HUDEP-2 (cell line): ENCODE measurements around the gene CASTOR2.
"Not testable (repeated sequence)": the region's sequence is repeated elsewhere in the genome, so short reads cannot be mapped to it uniquely, and the experiment has no call there.

Experiments used
- DNase-seq, 76 experiments: peaks; one replicate each; lab custom pipeline; 2025; ENCODE audit not compliant: unreplicated experiment in 76 of 76; lab: John Stamatoyannopoulos, UW

The CASTOR2 gene

GRCh38 chr7:74994869-74995543, 30.5 kb downstream of the CASTOR2 start:
- DNase-seq, result not testable (repeated sequence)

- DNase-seq, result not testable (repeated sequence)
These were observed 31.9 kb downstream of the CASTOR2 start for GRCh38 chr7:74996361-74996760.

DNA sequence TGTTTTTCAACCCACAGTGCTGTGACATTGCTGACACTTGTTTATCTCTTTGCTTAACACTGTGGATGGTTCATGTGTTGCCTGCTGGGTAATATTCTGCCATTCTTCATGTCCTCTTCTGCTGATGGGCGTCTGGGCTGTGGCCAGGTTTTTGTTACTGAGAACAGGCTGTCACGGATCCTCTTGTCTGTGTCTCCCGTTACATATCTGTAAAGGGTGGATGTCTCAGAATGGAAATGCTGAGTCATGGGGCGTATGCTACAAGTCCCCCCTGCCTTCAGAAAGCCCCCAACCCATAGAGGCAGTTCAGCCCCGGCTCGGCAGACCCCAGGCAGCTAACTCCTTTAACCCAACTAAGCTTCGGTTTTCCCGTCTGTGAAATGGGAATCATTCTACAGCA, 33.3 kb downstream of the CASTOR2 start:
- peak in 44 of 76 experiments; percentile 2 to 65 (median 22) for DNase-seq

DNA sequence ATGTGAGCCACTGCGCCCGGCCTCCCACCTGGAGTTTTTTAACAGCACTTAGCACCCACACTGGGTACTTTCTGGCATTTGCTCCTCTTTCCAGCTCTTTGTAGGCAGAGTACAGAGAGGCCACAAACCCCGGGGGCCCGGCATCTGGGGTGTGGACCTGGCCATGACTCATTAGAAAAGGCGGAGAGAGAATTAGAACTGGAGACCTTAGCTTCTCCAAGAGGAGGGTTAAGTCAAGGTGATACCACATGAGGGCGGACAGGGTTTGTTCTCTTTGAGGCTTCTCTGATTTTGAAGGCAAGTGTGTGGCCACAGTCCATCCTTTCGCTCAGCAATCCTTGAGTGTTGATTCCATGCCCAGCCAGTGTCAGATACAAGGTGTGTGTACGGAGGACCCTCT, 36.9 kb downstream of the CASTOR2 start:
- DNase-seq, result peak in 2 of 76 experiments; percentile 2 to 7

GRCh38 chr7:75010036-75010435, 45.5 kb downstream of the CASTOR2 start:
- no peak for DNase-seq

- no peak for DNase-seq
These were observed 53.3 kb downstream of the CASTOR2 start for GRCh38 chr7:75017832-75018231.

- no peak for DNase-seq
These were observed 54.3 kb downstream of the CASTOR2 start for GRCh38 chr7:75018570-75019364.

DNA sequence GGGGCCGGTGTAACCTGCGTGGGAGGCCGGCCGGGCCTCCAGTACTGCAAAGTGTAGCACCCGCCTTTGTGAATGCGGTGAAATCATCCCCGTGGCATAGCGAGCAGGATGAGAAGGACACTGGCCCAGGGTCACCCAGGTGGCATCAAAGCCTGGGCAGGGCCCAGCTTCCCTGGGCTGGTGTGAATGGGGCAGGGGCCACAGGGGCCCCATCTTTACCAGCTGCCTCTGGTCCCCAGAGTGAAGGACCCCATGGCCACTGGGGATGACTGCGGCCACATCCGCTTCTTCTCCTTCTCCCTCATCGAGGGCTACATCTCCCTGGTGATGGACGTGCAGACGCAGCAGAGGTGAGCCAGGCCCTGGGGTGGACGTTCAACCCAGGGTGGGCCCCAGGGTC, 55.3 kb downstream of the CASTOR2 start:
- DNase-seq, result no peak

DNA sequence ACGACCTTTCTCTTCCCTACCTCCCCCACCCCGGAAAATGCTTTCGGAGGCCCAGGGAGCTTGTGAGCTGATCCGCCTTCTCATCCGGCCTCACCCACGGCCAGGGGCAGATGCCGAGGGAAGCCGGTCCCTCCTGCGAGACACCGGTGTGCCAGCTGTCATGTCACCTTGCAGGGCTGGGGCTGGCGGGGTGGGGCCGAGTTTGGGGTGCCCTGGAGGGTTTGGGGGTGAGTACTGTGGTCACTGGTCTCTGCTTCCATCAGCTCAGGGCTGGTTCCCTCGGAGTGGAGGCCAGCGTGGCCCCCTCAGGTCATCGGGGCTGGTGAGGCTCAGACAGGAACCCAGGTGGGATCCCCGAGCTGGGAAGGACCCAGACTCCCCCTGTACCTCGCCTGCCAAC, 60.4 kb downstream of the CASTOR2 start:
- no peak for DNase-seq

GRCh38 chr7:75028299-75028698, 63.8 kb downstream of the CASTOR2 start:
- DNase-seq, result no peak

DNA sequence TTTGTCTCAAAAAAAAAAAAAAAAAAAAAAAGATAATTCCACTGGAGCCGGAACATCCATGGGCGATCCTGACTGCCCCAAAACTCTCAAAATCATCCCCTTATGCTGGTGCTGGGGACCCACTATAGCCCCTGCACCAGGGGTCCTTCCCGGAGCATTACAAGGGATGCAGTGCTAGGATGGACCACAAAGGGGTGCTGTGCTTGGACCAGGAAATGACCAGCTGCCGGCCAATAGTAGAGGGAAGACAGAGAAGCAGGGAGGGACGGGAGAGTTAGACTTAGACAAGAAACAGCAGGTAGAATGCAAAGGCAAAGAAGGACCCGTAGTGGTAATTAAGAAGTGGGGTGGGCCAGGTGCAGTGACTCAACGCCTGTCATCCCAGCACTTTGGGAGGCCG, 68.6 kb downstream of the CASTOR2 start:
- DNase-seq, result no peak

DNA sequence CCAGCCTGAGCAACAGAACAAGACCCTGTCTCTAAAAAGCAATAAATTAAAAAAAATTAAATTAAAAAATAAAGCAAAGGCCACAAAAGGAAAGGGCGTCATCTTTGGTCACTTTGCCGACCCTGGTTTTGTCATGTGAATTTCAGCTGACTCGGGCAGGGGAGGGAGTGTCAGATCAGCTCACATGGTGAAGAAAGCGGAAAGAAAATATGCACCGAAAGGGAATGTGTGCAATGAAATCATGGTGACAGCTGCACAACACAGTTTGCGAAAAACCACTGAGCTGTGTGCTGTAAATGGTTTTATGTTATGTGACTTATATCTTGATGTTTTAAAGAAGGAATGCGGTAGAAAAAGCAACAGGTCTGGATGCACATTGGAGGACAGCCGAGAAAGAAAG, 69.3 kb downstream of the CASTOR2 start:
- no peak for DNase-seq

DNA sequence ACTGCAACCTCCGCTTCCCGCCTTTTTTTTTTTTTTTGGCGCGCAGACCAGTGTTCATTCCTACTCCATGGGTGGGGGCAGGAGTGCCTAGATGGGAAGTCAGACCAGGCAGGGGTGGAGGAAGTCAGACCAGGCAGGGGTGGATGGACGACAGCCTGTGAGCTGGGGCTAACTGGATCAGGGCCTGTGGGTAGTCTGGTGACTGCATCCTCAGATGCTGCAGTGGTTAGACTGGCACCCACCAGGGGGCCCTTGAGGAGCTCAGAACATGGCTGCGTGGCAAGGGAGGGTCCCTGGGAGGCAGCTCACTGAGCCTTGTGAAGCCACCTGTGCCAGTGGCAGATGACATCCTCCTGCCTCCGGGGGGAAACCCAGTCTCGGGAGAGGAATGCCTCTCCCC, 74.0 kb downstream of the CASTOR2 start:
- no peak for DNase-seq

DNA sequence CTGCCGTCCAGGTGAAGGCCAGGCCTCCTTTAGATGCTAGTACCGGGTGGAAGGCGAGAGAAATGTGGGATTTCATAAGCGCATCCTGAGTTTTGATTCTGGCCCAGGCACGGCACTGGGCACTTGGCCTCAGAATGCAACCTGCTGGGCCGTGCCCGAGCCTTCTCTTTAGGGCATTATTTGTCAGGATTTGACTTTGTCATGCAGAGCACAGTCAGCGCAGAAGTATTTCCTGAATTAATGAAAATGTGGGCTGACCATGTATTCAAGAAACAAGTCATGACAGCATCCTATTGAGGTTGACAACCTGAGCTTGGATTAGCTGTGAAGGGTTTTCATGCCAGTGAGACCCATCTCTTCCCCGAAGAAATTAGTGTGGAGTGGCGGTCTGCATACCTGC, 74.7 kb downstream of the CASTOR2 start:
- DNase-seq, result no peak

DNA sequence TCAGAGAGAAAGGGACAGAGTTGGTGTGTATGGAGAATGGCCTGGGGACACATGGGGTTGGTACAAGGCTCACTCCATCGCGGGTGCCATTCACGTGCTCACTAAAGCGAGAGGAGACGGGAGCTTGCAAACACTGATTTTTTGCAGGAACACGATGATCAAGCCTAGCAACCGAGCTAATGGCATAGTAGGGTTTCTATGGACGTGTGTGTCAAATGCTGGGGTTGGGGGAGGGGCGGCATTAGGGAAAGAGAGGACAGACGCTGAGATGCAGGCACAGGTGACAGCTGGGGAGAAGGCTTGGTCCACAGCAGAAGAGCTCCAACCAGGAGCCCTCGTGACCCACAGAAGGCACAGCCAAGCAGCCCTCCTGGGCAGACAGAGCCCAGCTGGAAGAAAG, 75.2 kb downstream of the CASTOR2 start:
- no peak for DNase-seq

- DNase-seq, result no peak
These were observed 76.0 kb downstream of the CASTOR2 start for GRCh38 chr7:75040512-75040911.

- no peak for DNase-seq
These were observed 77.8 kb downstream of the CASTOR2 start for GRCh38 chr7:75042286-75042685.

- DNase-seq, result no peak
These were observed 78.6 kb downstream of the CASTOR2 start for GRCh38 chr7:75042831-75043703.

DNA sequence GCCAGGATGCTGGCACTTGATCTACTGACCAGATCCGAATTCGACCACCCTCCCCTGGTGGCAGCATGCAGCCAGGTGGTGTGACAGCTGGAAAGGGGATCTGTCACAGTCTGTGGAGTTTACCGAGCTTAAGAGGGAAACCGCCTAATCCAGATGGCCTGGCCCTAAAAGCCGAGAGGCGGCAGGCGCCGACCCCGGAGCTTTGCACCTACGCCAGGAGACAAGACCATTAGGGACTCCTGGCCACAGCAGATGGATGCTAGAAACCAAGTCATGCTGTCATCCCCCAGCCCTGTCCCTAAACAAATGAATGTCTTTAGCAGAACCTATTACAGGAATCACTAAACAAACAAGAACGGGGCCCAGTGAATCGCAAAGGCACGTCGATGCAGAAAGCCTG, 81.4 kb downstream of the CASTOR2 start:
- DNase-seq, result no peak

DNA sequence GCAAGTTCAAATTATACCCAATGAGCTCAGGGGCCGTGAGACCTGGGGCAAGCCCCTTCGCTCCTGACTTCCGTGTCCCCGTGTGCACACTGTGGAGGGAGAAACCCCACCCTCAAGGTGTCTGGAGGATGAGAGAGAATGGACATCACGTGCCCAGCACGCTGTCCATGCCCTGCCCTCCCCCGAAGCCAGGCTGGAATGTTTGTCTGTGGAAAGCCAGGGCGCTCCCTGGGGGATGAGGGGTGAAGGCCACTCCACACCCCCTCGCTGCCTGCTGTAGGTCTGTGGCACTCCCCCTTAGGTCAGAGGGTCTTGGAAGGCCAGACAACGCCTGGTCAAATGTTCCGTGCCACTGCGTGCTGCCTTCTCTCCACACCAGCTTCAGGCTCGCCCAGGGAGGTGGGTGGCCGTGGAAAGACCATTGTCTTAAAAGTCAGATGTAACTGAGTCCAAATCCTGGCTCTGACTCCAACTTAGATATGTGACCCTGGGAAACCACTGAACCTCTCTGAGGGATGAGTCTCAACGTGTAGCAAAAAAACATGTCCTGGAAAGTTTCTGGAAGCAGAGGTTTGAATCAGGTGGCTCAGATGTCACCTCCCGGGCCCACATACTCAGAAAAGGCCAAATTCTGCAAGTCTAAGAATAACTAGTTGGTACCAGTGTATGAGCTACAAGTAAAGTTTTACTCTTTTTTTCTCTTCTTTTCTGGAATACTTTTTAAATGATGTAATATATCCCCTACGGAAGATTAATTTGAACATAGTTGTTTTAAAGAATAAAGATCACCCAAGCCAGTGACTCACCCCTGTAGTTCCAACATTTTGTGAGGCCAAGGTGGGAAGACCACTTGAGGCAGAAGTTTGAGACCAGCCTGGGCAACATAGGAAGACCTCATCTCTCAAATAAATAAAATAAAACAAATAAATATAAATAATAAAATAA, 84.2 kb downstream of the CASTOR2 start:
- no peak for DNase-seq
